ENCODE results near the gene EFCAB14. TPM values are rescaled to one million over a fixed set of nuclear protein-coding genes. Genes with fewer than 3 reads are reported as not detected.
A peak's percentile ranks its signal among the peaks of the same experiment; 100 is the strongest.

EFCAB14 gene
- total and polyA plus RNA-seq, 9 of the 15 experiments (the other 6 are each of a cell fraction or from before 2014, with no cell fraction given), result 7.3 to 49.0 (median 37.3) TPM

- TF ChIP-seq PCBP1 (IDR thresholded peaks at IDR 0.05; ENCODE audit: low read depth, low read length, poor library complexity, severe bottlenecking), result peak; percentile 76
- peak; percentile 97 for TF ChIP-seq ZBTB12 (CRISPR knock-in tag; IDR thresholded peaks at IDR 0.05)
- TF ChIP-seq CREB5 (CRISPR knock-in tag; IDR thresholded peaks at IDR 0.05), result no peak
- TF ChIP-seq SREBF1 (IDR thresholded peaks at IDR 0.05; ENCODE audit: borderline replicate concordance, low read depth, low read length), result no peak
- TF ChIP-seq TBL1XR1 (IDR thresholded peaks at IDR 0.05; ENCODE audit: low read length in 2 of 2), result peak in 1 of 2 experiments; percentile 69; a peak in 2 of 4 replicates
- peak in 1 of 2 experiments; percentile 89; a peak in 1 of 4 replicates for TF ChIP-seq RCOR1 (IDR thresholded peaks at IDR 0.05; ENCODE audit: borderline replicate concordance in 1 of 2, low read depth in 2 of 2, low read length in 2 of 2)
- no peak for TF ChIP-seq CCAR2 (IDR thresholded peaks at IDR 0.05; ENCODE audit: low read depth, low read length)
- peak; percentile 79 for TF ChIP-seq ATF2 (CRISPR knock-in tag; IDR thresholded peaks at IDR 0.05)
- peak; percentile 70 for TF ChIP-seq GMEB1 (CRISPR knock-in tag; IDR thresholded peaks at IDR 0.05)
- peak; percentile 48; the same call in 1 of the 2 replicates for TF ChIP-seq ZNF232 (CRISPR knock-in tag; IDR thresholded peaks at IDR 0.05)
- TF ChIP-seq CXXC5 (CRISPR knock-in tag; IDR thresholded peaks at IDR 0.05), result peak; percentile 99
- TF ChIP-seq SAP30 (IDR thresholded peaks at IDR 0.05; ENCODE audit: borderline replicate concordance, insufficient read depth, low read depth, low read length, poor library complexity, severe bottlenecking), result peak; percentile 86
- peak; percentile 91 for TF ChIP-seq SIN3B (IDR thresholded peaks at IDR 0.05; ENCODE audit: low read depth)
- TF ChIP-seq UBTF (IDR thresholded peaks at IDR 0.05; ENCODE audit: borderline replicate concordance in 1 of 2, low read depth in 2 of 2, low read length in 2 of 2), result peak; percentile 69 to 79; a peak in 3 of 4 replicates
- TF ChIP-seq ZNF717 (CRISPR knock-in tag; IDR thresholded peaks at IDR 0.05), result no peak
- no peak for TF ChIP-seq ZNF347 (CRISPR knock-in tag; IDR thresholded peaks at IDR 0.05; ENCODE audit: low read depth)
- no peak for TF ChIP-seq SLC30A9 (CRISPR knock-in tag; IDR thresholded peaks at IDR 0.05)
Observed at GRCh38 chr1:46718727-46719622, at the start of gene EFCAB14 (continued).

Data from K562 (cell line).